Fibroblast of skin of left biceps (primary cell): ENCODE data around the gene ROS1.
"Not testable (repeated sequence)": the region's sequence is repeated elsewhere in the genome, so short reads cannot be mapped to it uniquely, and the experiment has no call there.

Experiments used
- DNase-seq, 2 experiments: peaks; one replicate each; pipeline ENCODE4 v3.0.0-alpha.2; 2013; ENCODE audit warnings: low read depth in 2 of 2

Gene ROS1

GRCh38 chr6:117267054-117267347 lies 158.7 kb downstream of the ROS1 start:
- DNase-seq: no peak

GRCh38 chr6:117266257-117267053 lies 159.3 kb downstream of the ROS1 start:
- no peak for DNase-seq

GRCh38 chr6:117265410-117266256 lies 160.1 kb downstream of the ROS1 start, which contains the start of gene VGLL2:
Gene VGLL2, plus strand, starts transcription at chr6:117265558. Its CDS starts 206 bp downstream, at chr6:117265764.
- DNase-seq: no peak

GRCh38 chr6:117264692-117265409 lies 160.9 kb downstream of the ROS1 start:
- DNase-seq: no peak

GRCh38 chr6:117264369-117264691 lies 161.4 kb downstream of the ROS1 start:
- no peak for DNase-seq

DNA sequence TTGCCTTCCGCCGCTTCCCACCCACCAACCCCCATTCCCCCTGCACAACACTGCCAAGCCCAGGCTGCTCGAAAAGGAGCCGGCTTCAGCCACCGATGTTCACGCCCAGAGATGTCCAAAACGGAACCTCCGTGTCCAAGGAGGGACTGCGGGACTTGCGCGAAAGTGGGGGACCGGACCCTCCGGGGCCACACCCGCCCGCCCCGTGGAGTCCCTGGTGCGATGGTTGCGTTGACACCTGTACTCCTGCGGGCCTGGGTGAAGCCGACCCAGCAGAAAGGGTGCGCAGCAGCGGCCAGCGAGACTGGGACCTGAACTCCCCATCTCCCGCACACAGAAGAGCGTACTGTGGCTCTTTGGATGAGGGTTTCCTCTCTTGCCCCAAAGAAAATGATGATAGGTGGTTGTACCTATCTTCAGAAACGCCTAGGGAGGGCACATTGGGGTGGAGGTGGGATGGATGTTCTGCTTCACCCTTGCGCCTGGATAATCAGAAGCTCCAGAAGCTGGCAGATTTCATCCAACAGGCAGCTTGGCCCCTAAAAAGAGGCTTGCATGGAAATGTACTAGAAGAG lies 162.3 kb downstream of the ROS1 start:
- DNase-seq: no peak

GRCh38 chr6:117262799-117263198 lies 162.9 kb downstream of the ROS1 start:
- no peak for DNase-seq

DNA sequence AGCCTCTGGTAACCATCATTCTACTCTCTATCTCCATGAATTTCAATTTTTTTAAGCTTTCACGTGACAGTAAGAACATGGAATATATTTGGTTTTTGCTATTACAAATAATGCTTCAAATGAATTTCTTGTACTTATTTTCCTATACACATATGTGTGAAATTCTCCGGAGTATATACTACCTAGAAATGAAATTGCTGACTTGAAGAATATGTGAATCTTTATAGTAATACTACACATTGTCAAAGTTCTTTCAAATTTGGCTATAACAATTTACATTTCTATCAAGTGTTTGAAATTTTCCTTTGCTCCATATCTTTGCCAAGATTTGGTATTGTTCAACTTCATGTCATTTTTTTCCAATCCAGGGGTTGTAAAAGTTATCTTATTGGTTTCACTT lies 172.0 kb downstream of the ROS1 start:
- DNase-seq: no peak

DNA sequence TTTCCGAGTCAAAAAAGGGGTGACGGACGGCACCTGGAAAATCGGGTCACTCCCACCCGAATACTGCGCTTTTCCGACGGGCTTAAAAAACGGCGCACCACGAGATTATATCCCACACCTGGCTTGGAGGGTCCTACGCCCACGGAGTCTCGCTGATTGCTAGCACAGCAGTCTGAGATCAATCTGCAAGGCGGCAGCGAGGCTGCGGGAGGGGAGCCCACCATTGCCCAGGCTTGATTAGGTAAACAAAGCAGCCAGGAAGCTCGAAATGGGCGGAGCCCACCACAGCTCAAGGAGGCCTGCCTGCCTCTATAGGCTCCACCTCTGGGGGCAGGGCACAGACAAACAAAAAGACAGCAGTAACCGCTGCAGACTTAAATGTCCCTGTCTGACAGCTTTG lies 180.8 kb downstream of the ROS1 start:
- DNase-seq: not testable (repeated sequence)

DNA sequence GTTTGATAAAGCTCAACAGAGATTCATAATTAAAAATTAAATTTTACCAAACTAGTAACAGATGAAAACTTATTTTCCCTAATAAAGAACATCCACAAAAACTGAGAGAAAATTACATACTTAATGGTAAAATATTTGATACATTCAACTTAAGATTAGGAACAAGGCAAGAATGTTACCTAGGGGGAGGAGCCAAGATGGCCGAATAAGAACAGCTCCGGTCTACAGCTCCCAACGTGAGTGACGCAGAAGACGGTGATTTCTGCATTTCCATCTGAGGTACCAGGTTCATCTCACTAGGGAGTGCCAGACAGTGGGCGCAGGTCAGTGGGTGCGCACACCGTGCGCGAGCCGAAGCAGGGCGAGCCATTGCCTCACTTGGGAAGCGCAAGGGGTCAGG lies 181.2 kb downstream of the ROS1 start:
- not testable (repeated sequence) for DNase-seq
